Measurements from ENCODE around the gene SEC24B.

GRCh38 chr4:109451544-109452273 lies 18.1 kb downstream of the SEC24B start:
- no peak for TF ChIP-seq REST (IDR thresholded peaks at IDR 0.05; ENCODE audit: insufficient read depth in 1 of 2, low read depth in 2 of 2, low read length in 2 of 2)
- no peak for TF ChIP-seq TAF1 (IDR thresholded peaks at IDR 0.05; ENCODE audit: borderline replicate concordance, insufficient read depth, low read length)

Data from PFSK-1 (cell line).